NB4 (cell line): Measurements from ENCODE around the gene UBE2D2.
A peak's percentile ranks its signal among the peaks of the same experiment; 100 is the strongest.

ENCODE experiments used
- DNase-seq: peaks from one replicate; pipeline ENCODE4 v3.0.0; 2010; ENCODE audit warnings: low read depth
- H3K4me3 ChIP-seq: one replicate; pipeline ENCODE4 v1.5.1; 2011; ENCODE audit warnings: mild to moderate bottlenecking, low read depth, low read length, moderate library complexity
- CTCF ChIP-seq: IDR thresholded peaks from one replicate; pipeline ENCODE4 v1.5.1; 2012; ENCODE audit warnings: low read depth, low read length
- MAX ChIP-seq: IDR thresholded peaks from 2 replicates; pipeline ENCODE4 v1.6.1; 2011; ENCODE audit warnings: low read depth, low read length
- MYC ChIP-seq: IDR thresholded peaks from 2 replicates; pipeline ENCODE4 v1.6.1; 2011; ENCODE audit warnings: low read depth, low read length
- POLR2A ChIP-seq: IDR thresholded peaks from 2 replicates; pipeline ENCODE4 v1.6.1; 2011; ENCODE audit warnings: mild to moderate bottlenecking; ENCODE audit not compliant: insufficient read length; ENCODE audit errors: extremely low read depth

UBE2D2 gene

GRCh38 chr5:139647506-139648204 lies 86.5 kb downstream of the UBE2D2 start:
- TF ChIP-seq MYC: no peak; the same call in 1 of the 2 replicates
- TF ChIP-seq MAX: no peak
- no peak for TF ChIP-seq POLR2A
- TF ChIP-seq CTCF: no peak
- peak overlapping the region; percentile 55 for H3K4me3 ChIP-seq
- no peak for DNase-seq

- H3K4me3 ChIP-seq: peak within 1 kb of the TSS; percentile 79
- DNase-seq: peak; percentile 92
- no peak for TF ChIP-seq CTCF
- TF ChIP-seq POLR2A: peak; percentile 32
Observed at GRCh38 chr5:139648205-139649081, 87.3 kb downstream of the UBE2D2 start, which contains the start of gene CXXC5. Gene CXXC5 (plus strand): TSS chr5:139648349. CDS start chr5:139680524, 32,175 bp downstream.

- TF ChIP-seq POLR2A (no peak), MAX (peak; percentile 25; the same call in 1 of the 2 replicates), MYC (peak; percentile 45; the same call in 1 of the 2 replicates), CTCF (no peak)
- DNase-seq: peak; percentile 81
- peak overlapping the region; percentile 79 for H3K4me3 ChIP-seq
Observed at GRCh38 chr5:139649082-139649991, 88.2 kb downstream of the UBE2D2 start.

- peak; percentile 64 for DNase-seq
- TF ChIP-seq MYC: no peak
- peak; percentile 10 for TF ChIP-seq CTCF
- no peak for TF ChIP-seq POLR2A
- peak overlapping the region; percentile 79 for H3K4me3 ChIP-seq
Observed at GRCh38 chr5:139650031-139650688, 89.0 kb downstream of the UBE2D2 start.

- DNase-seq: no peak
- TF ChIP-seq POLR2A (no peak), MAX (no peak), MYC (no peak), CTCF (no peak)
- H3K4me3 ChIP-seq: peak overlapping the region; percentile 79
Observed at GRCh38 chr5:139650689-139651042, 89.5 kb downstream of the UBE2D2 start.
